ENCODE results near the gene ELMO1. TPM values are rescaled to one million over a fixed set of nuclear protein-coding genes. Genes with fewer than 3 reads are reported as not detected.

ELMO1 gene
- total RNA-seq, 1 donor from 2014 or later, result 62.2 TPM

- no peak for DNase-seq (ENCODE audit: extremely low read depth, low read depth, low spot score)
Observed at GRCh38 chr7:37110660-37111424, 337.8 kb downstream of the ELMO1 start.

DNA sequence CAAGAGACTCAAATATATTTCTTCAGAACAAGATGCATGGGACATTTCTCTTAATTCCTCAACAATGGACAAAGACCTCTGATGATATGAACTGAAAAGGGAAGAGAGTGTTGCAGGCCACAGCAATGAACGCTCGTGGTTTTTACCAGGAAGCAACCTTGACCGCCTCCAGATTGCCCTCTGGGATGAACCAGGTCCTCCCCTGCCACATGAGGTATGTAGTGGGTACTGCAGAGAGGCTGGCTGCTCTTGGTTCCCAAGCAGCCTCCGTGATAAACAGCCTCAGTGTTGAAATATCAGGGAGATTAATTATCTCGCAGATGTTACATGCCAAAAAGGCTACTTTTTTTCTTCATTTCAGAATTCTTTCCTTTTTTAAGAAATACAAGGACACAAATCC lies 338.8 kb downstream of the ELMO1 start:
- DNase-seq (ENCODE audit: extremely low read depth, low read depth, low spot score), result no peak

DNA sequence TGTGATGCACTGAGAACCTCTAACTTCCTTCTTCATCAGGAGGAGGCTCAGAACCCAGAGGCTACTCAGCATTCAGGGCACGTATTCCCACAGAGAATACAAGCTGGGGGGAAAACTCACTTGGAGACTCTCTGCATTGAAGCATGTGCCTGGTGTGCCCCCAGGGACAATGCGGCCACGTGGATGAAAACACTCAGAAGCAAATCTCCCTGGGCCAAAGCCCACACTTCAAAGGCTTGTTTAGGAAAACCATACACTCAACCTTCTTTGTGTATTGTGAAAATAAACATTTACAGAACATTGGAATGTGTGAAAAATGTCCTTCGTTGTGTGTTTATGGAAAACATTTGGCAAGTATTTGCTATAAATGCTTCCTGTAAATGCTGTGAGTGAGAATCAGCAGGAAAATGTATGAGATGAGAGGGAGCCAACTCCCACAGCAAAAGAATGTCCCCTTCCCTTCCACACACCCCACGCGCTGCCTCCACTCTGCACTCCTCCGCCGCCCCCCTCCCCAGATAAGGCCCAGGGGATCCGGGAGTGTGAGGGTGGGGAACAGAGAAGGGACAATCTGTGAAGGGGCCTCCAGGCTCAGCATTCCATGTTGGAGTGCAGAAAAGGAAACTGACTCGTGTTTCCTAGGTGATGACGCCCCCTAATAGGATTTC lies 339.5 kb downstream of the ELMO1 start:
- no peak for DNase-seq (ENCODE audit: extremely low read depth, low read depth, low spot score)

- no peak for DNase-seq (ENCODE audit: extremely low read depth, low read depth, low spot score)
Observed at GRCh38 chr7:37108615-37109014, 340.0 kb downstream of the ELMO1 start.

- DNase-seq (ENCODE audit: extremely low read depth, low read depth, low spot score), result no peak
Observed at GRCh38 chr7:37107047-37107750, 341.5 kb downstream of the ELMO1 start.

DNA sequence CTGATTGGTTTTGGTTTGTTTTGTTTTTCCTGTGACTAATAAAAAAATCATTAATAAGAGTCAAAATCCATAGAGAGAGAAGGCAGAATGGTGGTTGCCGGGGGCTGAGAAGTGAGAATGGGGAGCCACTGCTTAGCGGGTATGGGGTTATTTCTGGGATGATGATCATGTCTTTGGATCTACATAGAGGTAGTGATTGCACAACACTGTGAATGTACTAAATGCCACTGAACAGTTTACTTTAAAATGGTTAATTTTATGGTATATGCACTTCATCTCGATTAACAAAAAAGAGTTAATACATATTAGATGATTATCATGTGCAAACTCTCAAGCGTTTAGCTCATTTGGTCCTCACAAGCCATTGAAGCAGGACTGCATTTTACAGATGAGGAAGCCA lies 342.9 kb downstream of the ELMO1 start:
- DNase-seq (ENCODE audit: extremely low read depth, low read depth, low spot score), result no peak

DNA sequence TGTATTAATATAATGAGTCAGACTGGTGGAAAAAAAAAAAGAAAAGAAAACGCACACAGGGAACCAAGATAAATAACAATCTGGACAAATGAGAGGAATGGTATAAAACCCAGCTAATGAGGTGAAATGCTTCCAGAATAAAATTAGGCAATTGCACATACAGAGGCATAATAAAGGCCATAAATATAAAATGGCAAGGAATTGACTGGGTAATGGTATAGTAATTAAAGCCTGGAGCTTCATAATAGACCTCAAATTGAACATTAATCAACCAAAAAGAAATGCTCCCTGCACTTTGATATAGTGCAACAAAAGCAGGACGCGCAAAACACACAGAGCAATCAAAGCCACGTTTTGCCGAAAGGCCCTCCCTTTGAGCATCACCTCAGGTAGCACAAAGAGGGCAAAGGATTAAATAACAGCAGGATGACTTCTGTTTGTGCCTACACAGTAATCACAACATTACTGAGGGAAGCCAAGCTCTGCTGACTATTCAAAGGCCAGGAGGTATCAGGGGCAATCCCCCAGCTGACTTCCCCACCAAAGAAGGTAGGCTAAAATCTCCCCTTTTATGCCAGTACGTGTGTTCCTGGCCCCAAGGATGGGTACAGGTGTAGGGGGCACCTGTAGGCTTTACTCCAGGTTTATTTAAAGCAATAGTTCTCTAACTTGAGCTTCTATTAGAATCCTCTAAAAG lies 343.7 kb downstream of the ELMO1 start:
- DNase-seq (ENCODE audit: extremely low read depth, low read depth, low spot score), result no peak

DNA sequence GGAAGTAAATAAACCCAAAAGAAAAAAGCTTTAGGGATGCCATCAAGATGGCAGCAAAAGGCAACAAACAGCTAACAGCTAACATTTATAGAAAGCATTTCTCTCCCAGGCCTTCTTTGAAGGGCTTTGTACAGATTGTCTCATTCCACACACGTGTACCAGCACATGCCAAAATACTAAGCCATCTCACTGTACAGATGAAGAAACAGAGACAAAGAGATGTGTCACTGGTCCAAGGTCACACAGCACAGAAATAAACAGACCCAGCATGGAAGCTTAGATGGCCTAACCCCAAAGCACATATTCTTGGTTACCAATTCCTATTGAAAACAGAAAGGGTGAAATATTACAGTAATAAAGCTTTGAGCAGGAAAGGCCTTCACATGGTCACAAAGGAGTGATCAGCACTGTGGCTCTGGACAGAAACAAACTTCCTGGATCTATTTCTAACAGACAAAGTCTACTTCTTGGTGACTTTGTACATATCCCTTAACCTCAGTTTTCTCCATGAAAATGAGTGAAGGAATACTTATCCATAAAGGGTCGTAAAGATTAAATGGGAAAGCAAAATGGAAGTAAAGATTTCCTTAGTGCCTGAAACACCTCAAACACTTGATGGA lies 346.0 kb downstream of the ELMO1 start:
- DNase-seq (ENCODE audit: extremely low read depth, low read depth, low spot score), result no peak

GRCh38 chr7:37100735-37101331 lies 347.8 kb downstream of the ELMO1 start:
- no peak for DNase-seq (ENCODE audit: extremely low read depth, low read depth, low spot score)

DNA sequence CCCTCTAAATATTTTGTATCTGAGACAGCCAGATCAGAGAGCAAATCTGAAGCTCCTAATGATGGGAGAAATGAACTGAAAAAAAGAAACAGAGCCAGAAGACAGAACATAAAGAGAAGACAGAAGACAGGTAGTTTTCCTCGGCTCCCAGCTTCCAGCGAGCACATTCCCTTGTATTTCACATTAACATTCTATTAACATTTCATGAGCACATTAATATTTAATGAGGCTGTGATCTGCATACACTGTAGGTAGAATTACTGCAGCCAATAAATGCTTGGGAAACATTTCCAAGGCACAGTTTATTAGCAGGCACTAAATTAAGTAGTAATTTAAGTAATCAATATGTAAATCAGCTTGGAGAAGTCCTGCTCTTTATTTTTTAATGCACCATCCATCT lies 349.9 kb downstream of the ELMO1 start:
- DNase-seq (ENCODE audit: extremely low read depth, low read depth, low spot score), result no peak

DNA sequence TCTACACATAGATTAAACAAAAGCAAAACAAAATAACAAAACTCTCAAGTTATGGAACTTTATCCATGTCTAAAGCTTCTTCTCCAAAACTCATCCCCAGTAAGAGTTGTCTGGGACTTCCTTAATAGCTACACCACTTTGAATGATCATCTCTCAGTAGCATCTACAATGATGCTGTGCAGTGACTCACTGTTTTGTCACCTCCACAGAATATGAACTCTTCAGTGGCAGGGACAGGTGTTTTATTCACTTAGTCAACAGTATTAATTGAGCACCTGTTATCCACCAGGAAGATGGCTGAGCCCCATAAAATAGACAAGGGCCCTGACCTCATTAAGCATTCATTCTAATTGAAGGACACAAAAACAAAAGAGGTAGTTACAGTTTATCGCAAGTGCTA lies 350.7 kb downstream of the ELMO1 start:
- no peak for DNase-seq (ENCODE audit: extremely low read depth, low read depth, low spot score)

- no peak for DNase-seq (ENCODE audit: extremely low read depth, low read depth, low spot score)
Observed at GRCh38 chr7:37097276-37097675, 351.4 kb downstream of the ELMO1 start.

DNA sequence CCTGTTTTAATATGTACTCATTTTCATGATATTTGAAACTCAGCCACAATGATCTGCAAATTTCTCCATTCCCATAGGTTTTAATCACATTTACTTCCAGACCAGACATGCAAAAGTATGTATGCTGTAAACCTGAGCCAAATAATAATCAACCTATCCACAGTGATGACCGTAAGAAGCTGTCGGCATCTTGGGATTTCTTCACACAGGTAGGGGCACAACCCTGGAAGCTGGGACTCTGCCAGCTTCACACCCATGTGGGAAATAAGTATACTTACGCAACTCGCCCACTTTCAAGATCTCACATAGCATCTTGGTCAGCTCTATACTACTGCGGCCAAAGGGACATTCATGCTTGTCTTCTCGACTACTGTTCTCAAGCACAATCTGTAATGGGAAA lies 352.3 kb downstream of the ELMO1 start:
- no peak for DNase-seq (ENCODE audit: extremely low read depth, low read depth, low spot score)

DNA sequence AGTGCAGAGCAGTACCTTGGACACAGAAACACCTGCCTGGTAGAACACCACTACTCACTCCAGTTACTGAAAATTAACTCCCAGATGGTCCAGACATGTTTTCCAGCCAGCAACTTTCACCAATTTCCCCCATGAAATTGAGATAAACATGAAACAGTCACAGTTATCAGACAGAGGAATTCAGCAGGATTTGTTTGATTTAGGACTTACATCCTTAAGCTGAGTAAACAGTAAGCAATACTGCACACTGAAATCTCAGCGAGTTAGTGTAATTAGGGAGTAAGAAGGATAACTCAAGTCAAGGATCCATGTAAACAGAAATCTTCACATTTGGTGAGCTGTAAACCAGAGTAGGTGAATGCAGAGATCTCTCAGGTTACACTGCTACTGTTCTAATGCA lies 353.5 kb downstream of the ELMO1 start:
- no peak for DNase-seq (ENCODE audit: extremely low read depth, low read depth, low spot score)

DNA sequence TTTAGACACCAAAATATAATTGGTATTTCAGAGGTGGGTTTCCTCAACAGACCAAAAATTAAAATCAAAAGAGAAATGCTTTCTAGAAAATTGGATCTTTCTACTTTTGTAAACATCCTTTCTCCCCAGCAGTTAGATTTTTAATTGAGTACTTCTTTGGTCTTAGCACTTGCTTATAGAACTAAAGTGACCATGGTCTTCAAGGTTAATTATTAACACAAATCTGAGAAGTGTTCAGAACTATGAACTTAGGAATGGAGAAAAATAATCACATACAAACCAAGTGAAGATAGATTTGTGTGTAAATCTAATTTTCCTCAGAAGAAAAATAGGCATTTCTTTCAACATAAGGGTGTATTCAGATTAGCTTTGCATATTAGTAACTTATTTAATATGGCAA lies 355.4 kb downstream of the ELMO1 start:
- DNase-seq (ENCODE audit: extremely low read depth, low read depth, low spot score), result no peak

DNA sequence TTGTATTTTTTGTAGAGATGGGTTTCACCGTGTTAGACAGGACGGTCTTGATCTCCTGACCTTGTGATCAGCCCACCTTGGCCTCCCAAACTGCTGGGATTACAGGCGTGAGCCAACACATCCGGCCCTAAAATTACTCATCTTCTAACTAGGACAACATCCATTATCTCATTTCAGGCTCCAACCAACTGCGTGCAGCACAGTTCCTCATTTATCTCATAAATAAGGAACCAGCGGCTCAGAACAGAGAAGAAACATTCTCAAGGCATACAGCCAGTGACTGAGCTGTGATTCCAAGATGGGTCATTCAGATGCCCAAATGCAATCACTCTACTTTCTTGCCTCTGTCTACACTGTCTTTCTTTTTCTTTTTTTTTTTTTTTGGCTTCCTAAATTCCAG lies 356.1 kb downstream of the ELMO1 start:
- DNase-seq (ENCODE audit: extremely low read depth, low read depth, low spot score), result no peak

- DNase-seq (ENCODE audit: extremely low read depth, low read depth, low spot score), result no peak
Observed at GRCh38 chr7:37089972-37090371, 358.7 kb downstream of the ELMO1 start.

- DNase-seq (ENCODE audit: extremely low read depth, low read depth, low spot score), result no peak
Observed at GRCh38 chr7:37085600-37085999, 363.1 kb downstream of the ELMO1 start.

- DNase-seq (ENCODE audit: extremely low read depth, low read depth, low spot score), result no peak
Observed at GRCh38 chr7:37084303-37084702, 364.4 kb downstream of the ELMO1 start.

- no peak for DNase-seq (ENCODE audit: extremely low read depth, low read depth, low spot score)
Observed at GRCh38 chr7:37083311-37084096, 365.2 kb downstream of the ELMO1 start.

All from glomerular endothelial cell (primary cell).